A549 (cell line): ENCODE measurements around the gene POP5. TPM values are rescaled to one million over a fixed set of nuclear protein-coding genes. Genes with fewer than 3 reads are reported as not detected.

Source experiments
- ATAC-seq, 2 experiments: fragments of 200-7000 bp in 1 of 2; fragments of >200 bp in 1 of 2; cut with Nextera tagmentation in 1 of 2; cut with Tn5 transposase in 1 of 2; 3 replicates each; pipeline versions ENCODE4 v1.8.0 to v1.9.1; 2018 to 2020; ENCODE audit warnings: mild to moderate bottlenecking in 1 of 2, moderate library complexity in 1 of 2
- CTCF ChIA-PET: fragments of 300-600 bp; sonication (Branson Sonifier 250); formaldehyde crosslinking; extraction: SDS; loops from one replicate; lab custom pipeline; 2021; ENCODE audit warnings: antibody characterized with exemption, inconsistent platforms; lab: Yijun Ruan, JAX
- POLR2A ChIA-PET: fragments of 350-600 bp; formaldehyde crosslinking; extraction: SDS; loops from one replicate; lab custom pipeline; 2021; ENCODE audit warnings: antibody characterized with exemption, inconsistent platforms; lab: Yijun Ruan, JAX
- DNase-seq, 2 experiments: peaks; one replicate each; pipeline versions ENCODE4 v3.0.0 to v3.0.0-alpha.2; 2011 to 2016; ENCODE audit warnings: low read depth in 1 of 2, low spot score in 1 of 2
- FAIRE-seq: peaks from 2 replicates; lab custom pipeline; 2011; peaks lifted over from hg19 to GRCh38; lab: Jason Lieb, UNC
- H3K27ac ChIP-seq, 2 experiments: fragments of >200 bp; sonication (Bioruptor Twin); formaldehyde crosslinking; 3 replicates each; pipeline ENCODE4 v1.5.1; 2016 to 2017
- H3K4me1 ChIP-seq: fragments of >200 bp; sonication (Bioruptor Twin); formaldehyde crosslinking; 3 replicates; pipeline ENCODE4 v1.6.1; 2016
- H3K4me2 ChIP-seq: fragments of >200 bp; sonication (Bioruptor Twin); formaldehyde crosslinking; 3 replicates; pipeline ENCODE4 v1.6.1; 2016
- H3K4me3 ChIP-seq: fragments of >200 bp; sonication (Bioruptor Twin); formaldehyde crosslinking; 3 replicates; pipeline ENCODE4 v1.5.1; 2016
- H3K9me3 ChIP-seq: fragments of >200 bp; sonication (Bioruptor Twin); formaldehyde crosslinking; 3 replicates; pipeline ENCODE4 v1.6.1; 2016
- BHLHE40 ChIP-seq: IDR thresholded peaks from 2 replicates; pipeline ENCODE4 v1.6.1; 2012; ENCODE audit warnings: low read depth, low read length, inconsistent platforms
- CBX2 ChIP-seq: fragments of 200-600 bp; sonication (generic); IDR thresholded peaks from 2 replicates; pipeline ENCODE4 v1.6.1; 2016; ENCODE audit warnings: low read depth, mild to moderate bottlenecking, borderline replicate concordance
- CEBPB ChIP-seq, 2 experiments: fragments of >200 bp in 1 of 2; sonication (Bioruptor Twin) in 1 of 2; formaldehyde crosslinking in 1 of 2; IDR thresholded peaks; 2 replicates each; pipeline ENCODE4 v1.6.1; 2012 to 2016
- FOSB ChIP-seq: fragments of 250-450 bp; sonication (Bioruptor Pico); IDR thresholded peaks from 2 replicates; pipeline ENCODE4 v1.5.0; 2020; ENCODE audit warnings: mild to moderate bottlenecking, moderate library complexity
- FOXS1 ChIP-seq: fragments of 250-450 bp; sonication (Bioruptor Pico); IDR thresholded peaks from 2 replicates; pipeline ENCODE4 v1.5.0; 2020; ENCODE audit warnings: mild to moderate bottlenecking, moderate library complexity
- GATA3 ChIP-seq: IDR thresholded peaks from 2 replicates; pipeline ENCODE4 v1.6.1; 2012; ENCODE audit warnings: borderline replicate concordance
- HDAC2 ChIP-seq: fragments of 200-600 bp; sonication (generic); IDR thresholded peaks from 2 replicates; pipeline ENCODE4 v1.6.1; 2016
- JUN ChIP-seq, 2 experiments: fragments of >200 bp; sonication (Bioruptor Twin); formaldehyde crosslinking; IDR thresholded peaks; 2 replicates in 1 of 2; 3 replicates in 1 of 2; pipeline ENCODE4 v1.6.1; 2016 to 2017
- JUNB ChIP-seq: fragments of >200 bp; sonication (Bioruptor Twin); formaldehyde crosslinking; IDR thresholded peaks from 2 replicates; pipeline ENCODE4 v1.6.1; 2016
- KDM5A ChIP-seq: fragments of 200-600 bp; sonication (generic); IDR thresholded peaks from 2 replicates; pipeline ENCODE4 v1.6.1; 2016; ENCODE audit warnings: antibody characterized with exemption, mild to moderate bottlenecking
- MYC ChIP-seq: IDR thresholded peaks from 2 replicates; pipeline ENCODE4 v1.6.1; 2012; ENCODE audit warnings: mild to moderate bottlenecking, inconsistent platforms, low read length, improper control_type of control experiment, borderline replicate concordance
- NPAS2 ChIP-seq: fragments of 250-450 bp; sonication (Bioruptor Pico); IDR thresholded peaks from 2 replicates; pipeline ENCODE4 v1.8.0; 2022; ENCODE audit warnings: mild to moderate bottlenecking, moderate library complexity, borderline replicate concordance
- NR3C1 ChIP-seq: fragments of >200 bp; sonication (Bioruptor Twin); formaldehyde crosslinking; IDR thresholded peaks from 3 replicates; pipeline ENCODE4 v1.6.1; 2017
- PHF8 ChIP-seq: fragments of 200-600 bp; sonication (generic); IDR thresholded peaks from 2 replicates; pipeline ENCODE4 v1.6.1; 2016; ENCODE audit warnings: low read depth, mild to moderate bottlenecking, antibody characterized with exemption, moderate library complexity, borderline replicate concordance
- POLR2A ChIP-seq: IDR thresholded peaks from 2 replicates; pipeline ENCODE4 v1.6.1; 2012; ENCODE audit warnings: mild to moderate bottlenecking, low read length
- POLR2AphosphoS2 ChIP-seq: conservative IDR thresholded peaks from 2 replicates; pipeline ENCODE4 v1.6.1; 2012; ENCODE audit warnings: low read length, improper control_type of control experiment, inconsistent platforms
- RAD21 ChIP-seq, 2 experiments: fragments of >200 bp in 1 of 2; sonication (Bioruptor Twin) in 1 of 2; formaldehyde crosslinking in 1 of 2; IDR thresholded peaks in 1 of 2; conservative IDR thresholded peaks in 1 of 2; 2 replicates in 1 of 2; 3 replicates in 1 of 2; pipeline ENCODE4 v1.6.1; 2012 to 2018; ENCODE audit warnings: inconsistent platforms in 1 of 2
- RARB ChIP-seq: fragments of 250-450 bp; sonication (Bioruptor Pico); IDR thresholded peaks from 2 replicates; pipeline ENCODE4 v1.8.0; 2021; ENCODE audit warnings: mild to moderate bottlenecking, moderate library complexity
- RCOR1 ChIP-seq: fragments of 150-350 bp; IDR thresholded peaks from 2 replicates; pipeline ENCODE4 v1.6.1; 2014; ENCODE audit warnings: antibody characterized with exemption, low read length, low read depth
- RFX5 ChIP-seq: fragments of 450-650 bp; IDR thresholded peaks from 2 replicates; pipeline ENCODE4 v1.7.1; 2014; ENCODE audit warnings: antibody characterized with exemption, mild to moderate bottlenecking, moderate library complexity
- RNF2 ChIP-seq: fragments of 200-600 bp; sonication (generic); IDR thresholded peaks from 2 replicates; pipeline ENCODE4 v1.6.1; 2016; ENCODE audit warnings: low read depth, mild to moderate bottlenecking, antibody characterized with exemption, moderate library complexity, borderline replicate concordance
- SREBF2 ChIP-seq: fragments of 450-650 bp; IDR thresholded peaks from 2 replicates; pipeline ENCODE4 v1.6.1; 2014; ENCODE audit warnings: mild to moderate bottlenecking, moderate library complexity
- TFCP2L1 ChIP-seq: fragments of 250-450 bp; sonication (Bioruptor Pico); IDR thresholded peaks from 2 replicates; pipeline ENCODE4 v1.5.0; 2021; ENCODE audit warnings: mild to moderate bottlenecking
- ZFP36 ChIP-seq: fragments of 450-650 bp; IDR thresholded peaks from 2 replicates; pipeline ENCODE4 v1.6.1; 2014; ENCODE audit warnings: borderline replicate concordance; ENCODE audit not compliant: partially characterized antibody
- ZNF302 ChIP-seq: fragments of 250-450 bp; sonication (Bioruptor Pico); IDR thresholded peaks from 2 replicates; pipeline ENCODE4 v1.9.0; 2021; ENCODE audit warnings: inconsistent platforms, mild to moderate bottlenecking, moderate library complexity
- WGBS: methylation state at CpG from one replicate; pipeline ENCODE4 v1.1.6; 2017; ENCODE audit errors: missing lambda C conversion rate; 5-methylcytosine and 5-hydroxymethylcytosine counted together
- polyA plus RNA-seq, 4 experiments: library from polyadenylated mRNA; depleted of rRNA in 3 of 4; stranded (reverse); fragments of >200 nt; fragmentation: RNase III in 1 of 4; extraction: RNeasy Plus Mini Kit Qiagen cat#74134 plus additional on column Dnase treatment in 1 of 4; gene quantifications; 2 replicates in 3 of 4; 3 replicates in 1 of 4; pipeline ENCODE4 v1.2.3, GENCODE V29; 2011 to 2017
- TF ChIP-seq, protein P1 (sequence below): IDR thresholded peaks from 2 replicates; pipeline ENCODE4 v1.6.1; 2012; ENCODE audit warnings: low read depth, borderline replicate concordance
- TF ChIP-seq, protein P2 (sequence below): fragments of >200 bp; sonication (Bioruptor Twin); formaldehyde crosslinking; IDR thresholded peaks from 3 replicates; pipeline ENCODE4 v1.6.1; 2016
- TF ChIP-seq, protein P3 (sequence below): IDR thresholded peaks from 2 replicates; pipeline ENCODE4 v1.6.1; 2012
- TF ChIP-seq, protein P4 (sequence below): fragments of 450-650 bp; IDR thresholded peaks from 2 replicates; pipeline ENCODE4 v1.6.1; 2014; ENCODE audit warnings: antibody characterized with exemption
- TF ChIP-seq, protein P5 (sequence below): IDR thresholded peaks from 2 replicates; pipeline ENCODE4 v1.6.1; 2012
- TF ChIP-seq, protein P6 (sequence below): fragments of 150-350 bp; IDR thresholded peaks from 2 replicates; pipeline ENCODE4 v1.6.1; 2014; ENCODE audit warnings: low read depth, mild to moderate bottlenecking, low read length
- TF ChIP-seq, protein P7 (sequence below): fragments of >200 bp; sonication (Bioruptor Twin); formaldehyde crosslinking; IDR thresholded peaks from 3 replicates; pipeline ENCODE4 v1.5.1; 2016

POP5 gene
- polyA plus RNA-seq, 2 of the 4 experiments (the other 2 are of a cell fraction) = 82.4 to 111 TPM

DNA sequence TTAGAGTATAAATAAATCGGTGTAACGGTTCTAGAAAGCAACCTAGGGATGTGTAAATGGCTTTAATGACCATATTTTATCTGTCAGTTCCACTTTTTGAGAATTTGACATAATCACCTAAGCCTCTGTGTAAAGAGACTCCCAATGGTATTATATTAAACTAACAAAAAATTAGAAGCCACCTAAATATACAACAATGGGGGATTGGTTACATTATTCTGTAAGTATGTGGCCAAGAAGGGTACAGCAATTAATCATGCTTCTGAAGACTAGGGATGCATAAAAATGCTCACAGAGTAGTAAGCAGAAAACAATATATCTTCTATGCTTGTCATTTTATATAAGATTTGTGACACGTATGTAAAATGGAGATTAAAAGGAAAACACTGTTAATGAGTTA, 36.5 kb downstream of the POP5 start:
- Histone ChIP-seq H3K9me3 (no peaks in the 10 kb centered on the region), H3K4me3 (no peak overlapping the region), H3K4me2 (no peak overlapping the region), H3K27ac (no peak overlapping the region), H3K4me1 (peaks cover 17% of the 10 kb centered on the region)
- ChIA-PET POLR2A (no interaction called here), CTCF (interaction anchor here (1.9 kb wide), 1 partner anchor 114 kb away, joined by 6 read pairs; no protein-coding TSS in a partner anchor)
- WGBS = 93% methylated on average over 3 of the region's 3 CpGs
- TF ChIP-seq, protein P1, sequence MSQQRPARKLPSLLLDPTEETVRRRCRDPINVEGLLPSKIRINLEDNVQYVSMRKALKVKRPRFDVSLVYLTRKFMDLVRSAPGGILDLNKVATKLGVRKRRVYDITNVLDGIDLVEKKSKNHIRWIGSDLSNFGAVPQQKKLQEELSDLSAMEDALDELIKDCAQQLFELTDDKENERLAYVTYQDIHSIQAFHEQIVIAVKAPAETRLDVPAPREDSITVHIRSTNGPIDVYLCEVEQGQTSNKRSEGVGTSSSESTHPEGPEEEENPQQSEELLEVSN = no peak
- no peak for TF ChIP-seq RARB
- TF ChIP-seq, protein P2, sequence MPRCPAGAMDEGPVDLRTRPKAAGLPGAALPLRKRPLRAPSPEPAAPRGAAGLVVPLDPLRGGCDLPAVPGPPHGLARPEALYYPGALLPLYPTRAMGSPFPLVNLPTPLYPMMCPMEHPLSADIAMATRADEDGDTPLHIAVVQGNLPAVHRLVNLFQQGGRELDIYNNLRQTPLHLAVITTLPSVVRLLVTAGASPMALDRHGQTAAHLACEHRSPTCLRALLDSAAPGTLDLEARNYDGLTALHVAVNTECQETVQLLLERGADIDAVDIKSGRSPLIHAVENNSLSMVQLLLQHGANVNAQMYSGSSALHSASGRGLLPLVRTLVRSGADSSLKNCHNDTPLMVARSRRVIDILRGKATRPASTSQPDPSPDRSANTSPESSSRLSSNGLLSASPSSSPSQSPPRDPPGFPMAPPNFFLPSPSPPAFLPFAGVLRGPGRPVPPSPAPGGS = no peak
- no peak for TF ChIP-seq HDAC2
- TF ChIP-seq FOXS1 = no peak
- no peak for TF ChIP-seq POLR2A
- no peak for TF ChIP-seq SREBF2
- no peak for TF ChIP-seq CBX2
- no peak for TF ChIP-seq RNF2
- TF ChIP-seq, protein P3, sequence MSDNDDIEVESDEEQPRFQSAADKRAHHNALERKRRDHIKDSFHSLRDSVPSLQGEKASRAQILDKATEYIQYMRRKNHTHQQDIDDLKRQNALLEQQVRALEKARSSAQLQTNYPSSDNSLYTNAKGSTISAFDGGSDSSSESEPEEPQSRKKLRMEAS = no peak
- TF ChIP-seq JUN (IDR thresholded peaks at IDR 0.05) = no peak
- TF ChIP-seq POLR2AphosphoS2 = no peak
- TF ChIP-seq NPAS2 (CRISPR knock-in tag) = no peak
- TF ChIP-seq, protein P4, sequence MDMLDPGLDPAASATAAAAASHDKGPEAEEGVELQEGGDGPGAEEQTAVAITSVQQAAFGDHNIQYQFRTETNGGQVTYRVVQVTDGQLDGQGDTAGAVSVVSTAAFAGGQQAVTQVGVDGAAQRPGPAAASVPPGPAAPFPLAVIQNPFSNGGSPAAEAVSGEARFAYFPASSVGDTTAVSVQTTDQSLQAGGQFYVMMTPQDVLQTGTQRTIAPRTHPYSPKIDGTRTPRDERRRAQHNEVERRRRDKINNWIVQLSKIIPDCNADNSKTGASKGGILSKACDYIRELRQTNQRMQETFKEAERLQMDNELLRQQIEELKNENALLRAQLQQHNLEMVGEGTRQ = no peak
- TF ChIP-seq JUNB = no peak
- TF ChIP-seq CEBPB (IDR thresholded peaks at IDR 0.05) = no peak
- TF ChIP-seq MYC = no peak
- TF ChIP-seq ZFP36 = no peak
- no peak for TF ChIP-seq RAD21 (conservative IDR thresholded peaks at IDR 0.05 in 1 of 2, IDR thresholded peaks at IDR 0.05 in 1 of 2)
- ATAC-seq = no peak
- FAIRE-seq = no peak
- DNase-seq = no peak

DNA sequence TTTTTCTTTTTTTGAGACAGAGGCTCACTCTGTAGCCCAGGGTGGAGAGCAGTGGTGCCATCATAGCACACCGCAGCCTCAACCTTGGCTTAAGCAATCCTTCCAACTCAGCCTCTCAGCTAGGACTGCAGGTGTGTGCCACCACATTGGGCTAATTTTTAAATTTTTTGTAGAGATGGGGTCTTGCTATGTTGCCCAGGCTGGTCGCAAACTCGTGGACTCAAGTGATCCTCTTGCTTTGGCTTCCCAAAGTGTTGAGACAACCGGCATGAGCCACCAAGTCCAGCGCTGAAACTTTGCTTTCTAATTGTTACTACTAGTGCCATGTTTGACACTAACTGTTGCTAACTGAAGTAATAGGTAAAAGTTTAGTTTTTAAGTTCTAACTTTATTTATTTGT, 39.0 kb downstream of the POP5 start:
- POLR2A ChIA-PET = no interaction called here
- TF ChIP-seq FOSB (CRISPR knock-in tag) (no peak), PHF8 (no peak), GATA3 (no peak), RFX5 (no peak), SREBF2 (no peak), ZNF302 (CRISPR knock-in tag) (no peak), NR3C1 (no peak), JUN (IDR thresholded peaks at IDR 0.05) (no peak), JUNB (no peak), KDM5A (no peak), RCOR1 (no peak), TFCP2L1 (CRISPR knock-in tag) (no peak), BHLHE40 (no peak), ZFP36 (no peak)
- TF ChIP-seq, protein P5, sequence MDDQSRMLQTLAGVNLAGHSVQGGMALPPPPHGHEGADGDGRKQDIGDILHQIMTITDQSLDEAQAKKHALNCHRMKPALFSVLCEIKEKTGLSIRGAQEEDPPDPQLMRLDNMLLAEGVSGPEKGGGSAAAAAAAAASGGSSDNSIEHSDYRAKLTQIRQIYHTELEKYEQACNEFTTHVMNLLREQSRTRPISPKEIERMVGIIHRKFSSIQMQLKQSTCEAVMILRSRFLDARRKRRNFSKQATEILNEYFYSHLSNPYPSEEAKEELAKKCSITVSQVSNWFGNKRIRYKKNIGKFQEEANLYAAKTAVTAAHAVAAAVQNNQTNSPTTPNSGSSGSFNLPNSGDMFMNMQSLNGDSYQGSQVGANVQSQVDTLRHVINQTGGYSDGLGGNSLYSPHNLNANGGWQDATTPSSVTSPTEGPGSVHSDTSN = no peak
- TF ChIP-seq, protein P6, sequence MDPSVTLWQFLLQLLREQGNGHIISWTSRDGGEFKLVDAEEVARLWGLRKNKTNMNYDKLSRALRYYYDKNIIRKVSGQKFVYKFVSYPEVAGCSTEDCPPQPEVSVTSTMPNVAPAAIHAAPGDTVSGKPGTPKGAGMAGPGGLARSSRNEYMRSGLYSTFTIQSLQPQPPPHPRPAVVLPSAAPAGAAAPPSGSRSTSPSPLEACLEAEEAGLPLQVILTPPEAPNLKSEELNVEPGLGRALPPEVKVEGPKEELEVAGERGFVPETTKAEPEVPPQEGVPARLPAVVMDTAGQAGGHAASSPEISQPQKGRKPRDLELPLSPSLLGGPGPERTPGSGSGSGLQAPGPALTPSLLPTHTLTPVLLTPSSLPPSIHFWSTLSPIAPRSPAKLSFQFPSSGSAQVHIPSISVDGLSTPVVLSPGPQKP = no peak
- TF ChIP-seq, protein P1 = no peak
- TF ChIP-seq, protein P7, sequence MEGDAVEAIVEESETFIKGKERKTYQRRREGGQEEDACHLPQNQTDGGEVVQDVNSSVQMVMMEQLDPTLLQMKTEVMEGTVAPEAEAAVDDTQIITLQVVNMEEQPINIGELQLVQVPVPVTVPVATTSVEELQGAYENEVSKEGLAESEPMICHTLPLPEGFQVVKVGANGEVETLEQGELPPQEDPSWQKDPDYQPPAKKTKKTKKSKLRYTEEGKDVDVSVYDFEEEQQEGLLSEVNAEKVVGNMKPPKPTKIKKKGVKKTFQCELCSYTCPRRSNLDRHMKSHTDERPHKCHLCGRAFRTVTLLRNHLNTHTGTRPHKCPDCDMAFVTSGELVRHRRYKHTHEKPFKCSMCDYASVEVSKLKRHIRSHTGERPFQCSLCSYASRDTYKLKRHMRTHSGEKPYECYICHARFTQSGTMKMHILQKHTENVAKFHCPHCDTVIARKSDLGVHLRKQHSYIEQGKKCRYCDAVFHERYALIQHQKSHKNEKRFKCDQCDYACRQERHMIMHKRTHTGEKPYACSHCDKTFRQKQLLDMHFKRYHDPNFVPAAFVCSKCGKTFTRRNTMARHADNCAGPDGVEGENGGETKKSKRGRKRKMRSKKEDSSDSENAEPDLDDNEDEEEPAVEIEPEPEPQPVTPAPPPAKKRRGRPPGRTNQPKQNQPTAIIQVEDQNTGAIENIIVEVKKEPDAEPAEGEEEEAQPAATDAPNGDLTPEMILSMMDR = no peak

More for the DNA sequence above, 39.0 kb downstream of the POP5 start:
- Histone ChIP-seq H3K4me2 (no peak overlapping the region), H3K4me3 (no peak overlapping the region), H3K27ac (no peak overlapping the region), H3K9me3 (no peaks in the 10 kb centered on the region), H3K4me1 (peaks cover 28% of the 10 kb centered on the region)
- no peak for FAIRE-seq
- CTCF ChIA-PET = no interaction called here
- 98% methylated on average over 5 of the region's 5 CpGs for WGBS
- no peak for ATAC-seq
- no peak for DNase-seq
